ENCODE results near the gene BMPR2. TPM values are rescaled to one million over a fixed set of nuclear protein-coding genes. Genes with fewer than 3 reads are reported as not detected.
"Not testable (repeated sequence)": the region's sequence is repeated elsewhere in the genome, so short reads cannot be mapped to it uniquely, and the experiment has no call there.

Gene BMPR2
- total RNA-seq, 3 donors from 2014 or later: 48.8 to 70.4 (median 63.2) TPM

- Histone ChIP-seq H3K4me1 (no peaks in the 10 kb centered on the region), H3K4me3 (no peak overlapping the region), H3K27ac (no peak overlapping the region), H3K36me3 (no peaks in the 10 kb centered on the region), H3K27me3 (no peaks in the 10 kb centered on the region), H3K9me3 (no peaks in the 10 kb centered on the region)
- intact Hi-C loops (cut with DNase I; ENCODE audit: low total_unique reads): no loop called here
- DNase-seq (ENCODE audit: low spot score in 2 of 2): no peak
- TF ChIP-seq CTCF (IDR thresholded peaks at IDR 0.05) (no peak), POLR2AphosphoS5 (IDR thresholded peaks at IDR 0.05) (no peak), POLR2A (IDR thresholded peaks at IDR 0.05) (no peak)
These were observed 56.6 kb downstream of the BMPR2 start for GRCh38 chr2:202432776-202433175.

DNA sequence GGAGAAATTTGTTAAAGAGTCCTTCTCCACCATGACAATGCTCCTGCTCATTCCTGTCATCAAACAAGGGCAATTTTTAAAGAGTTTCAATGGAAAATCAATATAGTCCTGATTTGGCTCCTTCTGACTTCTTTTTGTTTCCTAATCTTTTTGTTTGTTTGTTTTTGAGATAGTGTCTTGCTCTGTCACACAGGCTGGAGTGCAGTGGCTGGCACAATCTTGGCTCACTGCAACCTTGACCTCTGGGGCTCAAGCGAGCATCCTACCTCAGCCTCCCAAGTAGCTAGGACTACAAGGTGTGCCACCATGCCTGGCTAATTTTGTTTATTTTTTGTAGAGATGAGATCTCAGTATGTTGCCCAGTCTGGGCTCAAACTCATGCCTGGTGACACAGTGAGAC, 58.3 kb downstream of the BMPR2 start:
- Histone ChIP-seq H3K27ac (no peak overlapping the region), H3K27me3 (no peaks in the 10 kb centered on the region), H3K4me1 (no peaks in the 10 kb centered on the region), H3K36me3 (no peaks in the 10 kb centered on the region), H3K9me3 (no peaks in the 10 kb centered on the region), H3K4me3 (no peak overlapping the region)
- intact Hi-C loops (cut with DNase I; ENCODE audit: low total_unique reads): no loop called here
- TF ChIP-seq CTCF (IDR thresholded peaks at IDR 0.05) (no peak), POLR2A (IDR thresholded peaks at IDR 0.05) (no peak), POLR2AphosphoS5 (IDR thresholded peaks at IDR 0.05) (no peak)
- no peak for DNase-seq (ENCODE audit: low spot score in 2 of 2)

DNA sequence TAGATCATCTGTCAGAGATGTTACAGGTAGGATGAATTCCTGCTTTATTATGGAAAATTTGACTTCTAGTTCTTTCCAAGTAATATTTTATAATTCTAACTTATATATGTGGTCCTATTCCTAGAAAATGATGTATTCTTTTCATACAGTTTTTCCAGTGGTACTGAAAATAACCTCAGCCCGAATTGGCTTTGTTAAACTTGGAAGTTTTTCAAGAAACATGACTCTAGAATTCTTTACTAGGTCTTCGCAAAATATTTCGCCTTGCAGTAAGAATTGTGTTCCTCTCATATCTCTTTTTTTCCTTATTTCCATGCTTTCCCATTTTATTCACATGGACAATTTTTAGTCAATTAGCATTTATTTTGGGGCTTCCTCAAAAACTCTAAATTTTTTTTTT, 60.5 kb downstream of the BMPR2 start:
- DNase-seq (ENCODE audit: low spot score in 2 of 2): no peak
- H3K4me1 ChIP-seq: no peaks in the 10 kb centered on the region
- H3K27me3 ChIP-seq: no peaks in the 10 kb centered on the region
- H3K4me3 ChIP-seq: no peak overlapping the region
- H3K36me3 ChIP-seq: no peaks in the 10 kb centered on the region
- no peak overlapping the region for H3K27ac ChIP-seq
- H3K9me3 ChIP-seq: no peaks in the 10 kb centered on the region
- TF ChIP-seq POLR2AphosphoS5 (IDR thresholded peaks at IDR 0.05): no peak
- TF ChIP-seq POLR2A (IDR thresholded peaks at IDR 0.05): no peak
- no peak for TF ChIP-seq CTCF (IDR thresholded peaks at IDR 0.05)
- intact Hi-C loops (cut with DNase I; ENCODE audit: low total_unique reads): no loop called here

GRCh38 chr2:202440117-202440516, 64.0 kb downstream of the BMPR2 start:
- H3K27ac ChIP-seq; H3K9me3 ChIP-seq; DNase-seq (ENCODE audit: low spot score in 2 of 2); H3K4me3 ChIP-seq; H3K27me3 ChIP-seq; intact Hi-C loops (cut with DNase I; ENCODE audit: low total_unique reads); H3K36me3 ChIP-seq; H3K4me1 ChIP-seq: not testable (repeated sequence)

GRCh38 chr2:202442882-202443281, 66.8 kb downstream of the BMPR2 start:
- H3K27me3 ChIP-seq: no peaks in the 10 kb centered on the region
- H3K9me3 ChIP-seq: no peaks in the 10 kb centered on the region
- H3K36me3 ChIP-seq: no peaks in the 10 kb centered on the region
- no peak for TF ChIP-seq CTCF (IDR thresholded peaks at IDR 0.05)
- TF ChIP-seq POLR2A (IDR thresholded peaks at IDR 0.05): no peak
- no peak for TF ChIP-seq POLR2AphosphoS5 (IDR thresholded peaks at IDR 0.05)
- intact Hi-C loops (cut with DNase I; ENCODE audit: low total_unique reads): no loop called here
- H3K27ac ChIP-seq: no peak overlapping the region
- H3K4me1 ChIP-seq: no peaks in the 10 kb centered on the region
- H3K4me3 ChIP-seq: no peak overlapping the region
- DNase-seq (ENCODE audit: low spot score in 2 of 2): no peak

DNA sequence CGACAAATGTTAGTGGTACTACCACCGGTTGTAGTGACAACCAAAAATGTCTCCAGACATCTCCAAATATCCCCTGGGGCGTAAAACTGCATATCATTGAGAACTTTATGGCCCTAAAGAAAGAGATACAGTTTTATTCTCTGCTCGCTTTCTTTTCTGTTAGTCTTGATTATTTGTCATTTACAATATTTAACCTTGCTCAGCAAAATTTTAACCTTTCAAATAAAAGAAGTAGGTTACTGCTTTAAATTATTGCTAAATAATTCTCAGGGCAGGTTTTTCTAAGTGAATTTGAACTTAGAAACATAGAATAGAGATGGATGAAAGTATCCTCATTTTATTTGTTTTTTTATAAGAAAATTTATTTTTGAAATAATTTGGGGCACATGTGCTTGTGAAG, 67.9 kb downstream of the BMPR2 start:
- H3K4me1 ChIP-seq: no peaks in the 10 kb centered on the region
- TF ChIP-seq POLR2A (IDR thresholded peaks at IDR 0.05) (no peak), POLR2AphosphoS5 (IDR thresholded peaks at IDR 0.05) (no peak), CTCF (IDR thresholded peaks at IDR 0.05) (no peak)
- H3K4me3 ChIP-seq: no peak overlapping the region
- no peaks in the 10 kb centered on the region for H3K36me3 ChIP-seq
- H3K27me3 ChIP-seq: no peaks in the 10 kb centered on the region
- H3K27ac ChIP-seq: no peak overlapping the region
- intact Hi-C loops (cut with DNase I; ENCODE audit: low total_unique reads): no loop called here
- no peaks in the 10 kb centered on the region for H3K9me3 ChIP-seq
- DNase-seq (ENCODE audit: low spot score in 2 of 2): no peak

Data from breast epithelium (tissue), 4 donors.